B cell (primary cell): ENCODE measurements around the gene IL1RAPL1. TPM values are rescaled to one million over a fixed set of nuclear protein-coding genes. Genes with fewer than 3 reads are reported as not detected.

Source experiments
- ATAC-seq: fragments of 200-7000 bp; cut with Tn5 transposase; one replicate; pipeline ENCODE4 v1.10.0; 2021; ENCODE audit warnings: low read depth, mild to moderate bottlenecking, moderate number of reproducible peaks, moderate library complexity
- CTCF ChIA-PET: fragments of 350-600 bp; sonication (Branson Sonifier 250); formaldehyde crosslinking; loops from one replicate; lab custom pipeline; 2021; ENCODE audit warnings: antibody characterized with exemption, inconsistent platforms; lab: Charles Lee
- POLR2A ChIA-PET: fragments of 350-600 bp; sonication (Branson Sonifier 250); formaldehyde crosslinking; loops from one replicate; lab custom pipeline; 2021; ENCODE audit warnings: antibody characterized with exemption; lab: Charles Lee
- DNase-seq: peaks from one replicate; pipeline ENCODE4 v3.0.0; 2013
- H2AFZ ChIP-seq: 2 replicates; pipeline ENCODE4 v1.6.1; 2012; ENCODE audit warnings: mild to moderate bottlenecking, low read depth, low read length; ENCODE audit not compliant: insufficient read depth, poor library complexity, severe bottlenecking
- H3K27ac ChIP-seq, 2 donors: 1 replicate in 1 of 2; 2 replicates in 1 of 2; pipeline ENCODE4 v1.5.1; 2012 to 2013; ENCODE audit warnings: low read length in 2 of 2, mild to moderate bottlenecking in 2 of 2, moderate library complexity in 1 of 2
- H3K27me3 ChIP-seq, 4 experiments: fragments of 200-600 bp in 1 of 4; sonication (generic) in 1 of 4; replicated peaks in 1 of 4; 1 replicate in 2 of 4; 2 replicates in 2 of 4; pipeline versions ENCODE4 v1.6.1 to v1.7.0; 2013 to 2016; ENCODE audit warnings: low read length in 3 of 4, mild to moderate bottlenecking in 2 of 4, mixed read lengths in 1 of 4, moderate library complexity in 1 of 4; ENCODE audit not compliant: insufficient read depth in 4 of 4, control insufficient read depth in 3 of 4; ENCODE audit errors: control extremely low read depth in 1 of 4
- H3K36me3 ChIP-seq, 2 experiments: replicated peaks in 1 of 2; 1 replicate in 1 of 2; 2 replicates in 1 of 2; pipeline versions ENCODE4 v1.6.1 to v1.7.1; 2013; ENCODE audit warnings: low read length in 1 of 2; ENCODE audit not compliant: insufficient read depth in 2 of 2, control insufficient read depth in 1 of 2; ENCODE audit errors: control extremely low read depth in 1 of 2, extremely low read depth in 1 of 2
- H3K4me1 ChIP-seq, 2 donors: fragments of 200-600 bp in 1 of 2; sonication (generic) in 1 of 2; 1 replicate in 1 of 2; 2 replicates in 1 of 2; pipeline versions ENCODE4 v1.5.1 to v1.6.1; 2013 to 2017; ENCODE audit warnings: low read length in 2 of 2; ENCODE audit not compliant: control insufficient read depth in 2 of 2, insufficient read depth in 2 of 2
- H3K4me2 ChIP-seq: replicated peaks from 2 replicates; pipeline ENCODE3; 2012; ENCODE audit warnings: mild to moderate bottlenecking, low read depth, low read length; ENCODE audit not compliant: poor library complexity, severe bottlenecking
- H3K4me3 ChIP-seq, 5 experiments: fragments of 200-600 bp in 1 of 5; sonication (generic) in 1 of 5; 1 replicate in 3 of 5; 2 replicates in 2 of 5; pipeline versions ENCODE4 v1.5.1 to v1.7.0; 2011 to 2016; ENCODE audit warnings: low read length in 4 of 5, mild to moderate bottlenecking in 4 of 5, low read depth in 2 of 5, control low read depth in 1 of 5, moderate library complexity in 1 of 5; ENCODE audit not compliant: insufficient read depth in 1 of 5; ENCODE audit errors: control extremely low read depth in 1 of 5, extremely low read depth in 1 of 5
- H3K79me2 ChIP-seq: fragments of 200-600 bp; sonication (generic); one replicate; pipeline ENCODE4 v1.6.0; 2016; ENCODE audit warnings: low read length; ENCODE audit not compliant: control insufficient read depth, insufficient read depth
- H3K9ac ChIP-seq: fragments of 200-600 bp; sonication (generic); 2 replicates; pipeline ENCODE4 v1.6.1; 2017; ENCODE audit warnings: mild to moderate bottlenecking, low read length, moderate library complexity
- H3K9me3 ChIP-seq, 3 donors: one replicate each; pipeline versions ENCODE4 v1.6.1 to v1.7.1; 2013; ENCODE audit warnings: low read length in 2 of 3; ENCODE audit not compliant: control insufficient read depth in 2 of 3, insufficient read depth in 1 of 3; ENCODE audit errors: control extremely low read depth in 1 of 3
- H4K20me1 ChIP-seq: 2 replicates; pipeline ENCODE4 v1.6.0; 2012; ENCODE audit warnings: mild to moderate bottlenecking, low read length; ENCODE audit not compliant: insufficient read depth, control insufficient read depth, poor library complexity, severe bottlenecking
- H3K27ac Mint-ChIP-seq: one replicate; pipeline ENCODE4 v1.8.0; 2021; ENCODE audit warnings: mixed read lengths
- H3K27me3 Mint-ChIP-seq: one replicate; pipeline ENCODE4 v1.8.0; 2021; ENCODE audit warnings: mixed read lengths
- H3K4me1 Mint-ChIP-seq: one replicate; pipeline ENCODE4 v1.8.0; 2021; ENCODE audit warnings: mixed read lengths
- H3K4me3 Mint-ChIP-seq: one replicate; pipeline ENCODE4 v1.8.0; 2021; ENCODE audit warnings: mixed read lengths
- H3K9me3 Mint-ChIP-seq: one replicate; pipeline ENCODE4 v1.8.0; 2022; ENCODE audit warnings: mixed read lengths; ENCODE audit not compliant: insufficient read depth
- CTCF ChIP-seq: fragments of 200-600 bp; IDR thresholded peaks from one replicate; pipeline ENCODE4 v1.8.0; 2022; ENCODE audit warnings: antibody characterized with exemption, mild to moderate bottlenecking
- EZH2 ChIP-seq: IDR thresholded peaks from 2 replicates; pipeline ENCODE4 v1.6.1; 2012; ENCODE audit warnings: borderline replicate concordance, low read depth, mild to moderate bottlenecking, moderate library complexity, low read length; ENCODE audit not compliant: insufficient read depth, poor library complexity, severe bottlenecking
- WGBS: methylation state at CpG from one replicate; pipeline ENCODE4 v1.1.5; 2013; ENCODE audit warnings: missing lambda C conversion rate; ENCODE audit not compliant: insufficient coverage; 5-methylcytosine and 5-hydroxymethylcytosine counted together
- intact Hi-C: fragments of 100-400 bp; cut with micrococcal nuclease; formaldehyde crosslinking; loops from one replicate; pipeline ENCODE4 v1.10.0; 2022
- polyA plus RNA-seq: library from polyadenylated mRNA; depleted of rRNA; stranded (reverse); fragments of >200 nt; gene quantifications from 2 replicates; pipeline ENCODE4 v1.2.3, GENCODE V29; 2012
- total RNA-seq, 2 donors: library from RNA; stranded (reverse); fragments of 120-200 nt in 1 of 2; gene quantifications; 1 replicate in 1 of 2; 2 replicates in 1 of 2; pipeline versions ENCODE4 v1.2.3 to v1.2.4, GENCODE V29; 2013 to 2022

The IL1RAPL1 gene
- total and polyA plus RNA-seq, 2 donors (not counting 1 experiment from before 2014, with no cell fraction given) = not detected

- no peaks in the 10 kb centered on the region for H3K9me3 Mint-ChIP-seq
- no peaks in the 10 kb centered on the region for H4K20me1 ChIP-seq
- no peak overlapping the region for H2AFZ ChIP-seq
- no peaks in the 10 kb centered on the region for H3K36me3 ChIP-seq
- POLR2A ChIA-PET = no interaction called here
- CTCF ChIA-PET = no interaction called here
- no peaks in the 10 kb centered on the region for H3K4me1 Mint-ChIP-seq
- no CpG with 5 or more reads among the region's 4 CpGs for WGBS
- no peaks in the 10 kb centered on the region for H3K27me3 Mint-ChIP-seq
- H3K79me2 ChIP-seq = no peaks in the 10 kb centered on the region
- intact Hi-C loops = no loop called here
- DNase-seq (no peak), ATAC-seq (no peak)
- H3K27ac ChIP-seq = no peak overlapping the region
- H3K4me3 Mint-ChIP-seq = no peak overlapping the region
- TF ChIP-seq CTCF (no peak), EZH2 (no peak)
- H3K4me1 ChIP-seq = no peaks in the 10 kb centered on the region
- H3K9ac ChIP-seq = no peak overlapping the region
- no peak overlapping the region for H3K27ac Mint-ChIP-seq
- H3K4me3 ChIP-seq = no peak overlapping the region
- no peak overlapping the region for H3K4me2 ChIP-seq
- no peaks in the 10 kb centered on the region for H3K27me3 ChIP-seq
- H3K9me3 ChIP-seq = no peaks in the 10 kb centered on the region
Measured at GRCh38 chrX:29407357-29407756, 820.1 kb downstream of the IL1RAPL1 start.

GRCh38 chrX:29419774-29420553, 832.7 kb downstream of the IL1RAPL1 start:
- H3K27ac Mint-ChIP-seq = no peak overlapping the region
- 50% methylated on average over 1 of the region's 2 CpGs for WGBS

More at GRCh38 chrX:29419774-29420553, 832.7 kb downstream of the IL1RAPL1 start:
- Histone ChIP-seq H3K27me3 (no peaks in the 10 kb centered on the region), H2AFZ (no peak overlapping the region), H3K9me3 (no peaks in the 10 kb centered on the region), H3K9ac (no peak overlapping the region), H3K27ac (no peak overlapping the region), H3K4me2 (no peak overlapping the region), H3K4me3 (no peak overlapping the region), H3K4me1 (no peaks in the 10 kb centered on the region), H3K79me2 (no peaks in the 10 kb centered on the region), H3K36me3 (no peaks in the 10 kb centered on the region), H4K20me1 (no peaks in the 10 kb centered on the region)
- TF ChIP-seq EZH2 (no peak), CTCF (no peak)
- Mint-ChIP-seq H3K27me3 (no peaks in the 10 kb centered on the region), H3K9me3 (no peaks in the 10 kb centered on the region), H3K4me3 (no peak overlapping the region), H3K4me1 (no peaks in the 10 kb centered on the region)
- intact Hi-C loops = no loop called here
- ChIA-PET POLR2A (no interaction called here), CTCF (no interaction called here)
- DNase-seq (no peak), ATAC-seq (no peak)
